ENCODE measurements around the gene CRYBA2. TPM values are rescaled to one million over a fixed set of nuclear protein-coding genes. Genes with fewer than 3 reads are reported as not detected.

The CRYBA2 gene
- total RNA-seq, 1 experiment from 2014 or later = not detected

GRCh38 chr2:219003979-219004378, 10.8 kb upstream of the CRYBA2 start:
- no peak overlapping the region for H2AFZ ChIP-seq (ENCODE audit: low read length)
- no peak for DNase-seq
- no peaks in the 10 kb centered on the region for H3K9me3 ChIP-seq (ENCODE audit: low read length)
- H3K27ac ChIP-seq (ENCODE audit: low read length) = no peak overlapping the region
- H3K4me2 ChIP-seq (ENCODE audit: low read depth, low read length, poor library complexity, severe bottlenecking) = no peak overlapping the region
- no peaks in the 10 kb centered on the region for H3K9me2 ChIP-seq (replicated peaks; ENCODE audit: insufficient read depth, low read length)
- no peaks in the 10 kb centered on the region for H4K20me1 ChIP-seq (ENCODE audit: insufficient read depth, low read depth, low read length)
- no peaks in the 10 kb centered on the region for H3K4me1 ChIP-seq (ENCODE audit: low read length)
- H3K9ac ChIP-seq (ENCODE audit: low read length) = no peak overlapping the region
- H3K27me3 ChIP-seq (ENCODE audit: low read length) = no peaks in the 10 kb centered on the region
- no peaks in the 10 kb centered on the region for H3K36me3 ChIP-seq (ENCODE audit: insufficient read depth, low read length)
- H3K79me2 ChIP-seq (ENCODE audit: low read length) = no peaks in the 10 kb centered on the region
- no peak overlapping the region for H3K4me3 ChIP-seq (ENCODE audit: low read length)

GRCh38 chr2:219003267-219003634, 10.0 kb upstream of the CRYBA2 start:
- no peak overlapping the region for H3K27ac ChIP-seq (ENCODE audit: low read length)
- no peak overlapping the region for H3K9ac ChIP-seq (ENCODE audit: low read length)
- no peaks in the 10 kb centered on the region for H3K9me2 ChIP-seq (replicated peaks; ENCODE audit: insufficient read depth, low read length)
- DNase-seq = no peak
- H3K4me3 ChIP-seq (ENCODE audit: low read length) = no peak overlapping the region
- no peaks in the 10 kb centered on the region for H3K36me3 ChIP-seq (ENCODE audit: insufficient read depth, low read length)
- H3K4me2 ChIP-seq (ENCODE audit: low read depth, low read length, poor library complexity, severe bottlenecking) = no peak overlapping the region
- no peaks in the 10 kb centered on the region for H3K27me3 ChIP-seq (ENCODE audit: low read length)
- H3K79me2 ChIP-seq (ENCODE audit: low read length) = no peaks in the 10 kb centered on the region
- H2AFZ ChIP-seq (ENCODE audit: low read length) = no peak overlapping the region
- no peaks in the 10 kb centered on the region for H4K20me1 ChIP-seq (ENCODE audit: insufficient read depth, low read depth, low read length)
- H3K4me1 ChIP-seq (ENCODE audit: low read length) = no peaks in the 10 kb centered on the region
- no peaks in the 10 kb centered on the region for H3K9me3 ChIP-seq (ENCODE audit: low read length)

- Histone ChIP-seq H3K4me2 (ENCODE audit: low read depth, low read length, poor library complexity, severe bottlenecking) (no peak overlapping the region), H3K4me3 (ENCODE audit: low read length) (no peak overlapping the region), H3K4me1 (ENCODE audit: low read length) (no peaks in the 10 kb centered on the region), H3K27ac (ENCODE audit: low read length) (no peak overlapping the region), H3K79me2 (ENCODE audit: low read length) (no peaks in the 10 kb centered on the region), H3K9ac (ENCODE audit: low read length) (no peak overlapping the region), H3K9me3 (ENCODE audit: low read length) (no peaks in the 10 kb centered on the region), H2AFZ (ENCODE audit: low read length) (no peak overlapping the region), H3K27me3 (ENCODE audit: low read length) (no peaks in the 10 kb centered on the region), H4K20me1 (ENCODE audit: insufficient read depth, low read depth, low read length) (no peaks in the 10 kb centered on the region), H3K36me3 (ENCODE audit: insufficient read depth, low read length) (no peaks in the 10 kb centered on the region), H3K9me2 (replicated peaks; ENCODE audit: insufficient read depth, low read length) (no peaks in the 10 kb centered on the region)
- DNase-seq = no peak
These were observed 9.4 kb upstream of the CRYBA2 start for GRCh38 chr2:219002395-219003266.

GRCh38 chr2:219001577-219002394, 8.6 kb upstream of the CRYBA2 start:
- H3K4me3 ChIP-seq (ENCODE audit: low read length) = no peak overlapping the region
- no peak overlapping the region for H2AFZ ChIP-seq (ENCODE audit: low read length)
- no peak for DNase-seq

GRCh38 chr2:219001100-219001576, 7.9 kb upstream of the CRYBA2 start:
- H3K27ac ChIP-seq (ENCODE audit: low read length) = no peak overlapping the region
- H3K79me2 ChIP-seq (ENCODE audit: low read length) = no peaks in the 10 kb centered on the region
- H3K9ac ChIP-seq (ENCODE audit: low read length) = no peak overlapping the region
- no peaks in the 10 kb centered on the region for H3K9me2 ChIP-seq (replicated peaks; ENCODE audit: insufficient read depth, low read length)
- no peak overlapping the region for H3K4me2 ChIP-seq (ENCODE audit: low read depth, low read length, poor library complexity, severe bottlenecking)
- H2AFZ ChIP-seq (ENCODE audit: low read length) = no peak overlapping the region
- H3K36me3 ChIP-seq (ENCODE audit: insufficient read depth, low read length) = no peaks in the 10 kb centered on the region
- no peaks in the 10 kb centered on the region for H3K9me3 ChIP-seq (ENCODE audit: low read length)
- DNase-seq = no peak
- no peaks in the 10 kb centered on the region for H4K20me1 ChIP-seq (ENCODE audit: insufficient read depth, low read depth, low read length)
- H3K27me3 ChIP-seq (ENCODE audit: low read length) = no peaks in the 10 kb centered on the region
- no peak overlapping the region for H3K4me3 ChIP-seq (ENCODE audit: low read length)
- H3K4me1 ChIP-seq (ENCODE audit: low read length) = no peaks in the 10 kb centered on the region

More at GRCh38 chr2:219001577-219002394, 8.6 kb upstream of the CRYBA2 start:
- Histone ChIP-seq H3K27ac (ENCODE audit: low read length) (no peak overlapping the region), H3K4me1 (ENCODE audit: low read length) (no peaks in the 10 kb centered on the region), H3K9ac (ENCODE audit: low read length) (no peak overlapping the region), H3K36me3 (ENCODE audit: insufficient read depth, low read length) (no peaks in the 10 kb centered on the region), H3K9me3 (ENCODE audit: low read length) (no peaks in the 10 kb centered on the region), H3K27me3 (ENCODE audit: low read length) (no peaks in the 10 kb centered on the region), H3K9me2 (replicated peaks; ENCODE audit: insufficient read depth, low read length) (no peaks in the 10 kb centered on the region), H3K79me2 (ENCODE audit: low read length) (no peaks in the 10 kb centered on the region), H3K4me2 (ENCODE audit: low read depth, low read length, poor library complexity, severe bottlenecking) (no peak overlapping the region), H4K20me1 (ENCODE audit: insufficient read depth, low read depth, low read length) (no peaks in the 10 kb centered on the region)

- H3K9ac ChIP-seq (ENCODE audit: low read length) = no peak overlapping the region
- H3K9me3 ChIP-seq (ENCODE audit: low read length) = no peaks in the 10 kb centered on the region
- H4K20me1 ChIP-seq (ENCODE audit: insufficient read depth, low read depth, low read length) = no peaks in the 10 kb centered on the region
- no peaks in the 10 kb centered on the region for H3K36me3 ChIP-seq (ENCODE audit: insufficient read depth, low read length)
- no peak for DNase-seq
- no peaks in the 10 kb centered on the region for H3K4me1 ChIP-seq (ENCODE audit: low read length)
- no peaks in the 10 kb centered on the region for H3K79me2 ChIP-seq (ENCODE audit: low read length)
- H3K4me3 ChIP-seq (ENCODE audit: low read length) = no peak overlapping the region
- H3K9me2 ChIP-seq (replicated peaks; ENCODE audit: insufficient read depth, low read length) = no peaks in the 10 kb centered on the region
- no peaks in the 10 kb centered on the region for H3K27me3 ChIP-seq (ENCODE audit: low read length)
- H3K4me2 ChIP-seq (ENCODE audit: low read depth, low read length, poor library complexity, severe bottlenecking) = no peak overlapping the region
- no peak overlapping the region for H3K27ac ChIP-seq (ENCODE audit: low read length)
- no peak overlapping the region for H2AFZ ChIP-seq (ENCODE audit: low read length)
These were observed 7.3 kb upstream of the CRYBA2 start for GRCh38 chr2:219000569-219000960.

DNA sequence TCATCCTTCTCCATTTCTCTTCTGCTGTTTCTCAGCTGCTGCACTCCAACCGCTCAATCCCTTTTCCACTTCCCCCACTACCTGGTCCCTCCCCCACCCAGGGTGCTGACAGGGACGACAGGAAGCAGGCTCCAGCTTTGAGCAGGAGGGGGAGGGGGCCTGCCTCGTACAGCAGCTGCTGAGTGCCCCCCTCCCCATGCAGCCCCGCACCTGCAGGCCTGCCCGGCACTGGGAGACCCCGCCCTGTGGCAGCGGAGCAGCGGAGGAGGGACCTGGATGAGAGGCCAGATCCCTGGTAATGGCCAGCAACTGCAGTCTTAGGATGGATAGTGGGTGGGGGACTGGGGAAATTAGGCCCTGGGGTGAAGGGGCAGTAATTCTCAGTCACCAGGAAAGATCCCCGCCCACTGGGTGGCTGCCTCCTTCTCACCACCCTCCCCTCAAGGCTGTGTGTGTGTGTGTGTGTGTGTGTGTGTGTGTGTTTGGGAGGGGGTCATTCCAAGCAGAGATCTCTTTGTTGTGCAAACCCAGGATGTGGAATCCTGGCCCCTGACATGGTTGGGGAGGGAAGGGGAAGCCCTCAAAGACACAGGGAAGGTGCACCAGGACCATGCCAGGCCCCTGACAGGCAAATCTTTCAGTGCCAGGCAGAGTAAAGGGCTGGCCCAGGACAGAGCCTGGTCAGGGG, 6.8 kb upstream of the CRYBA2 start:
- no peak for DNase-seq
- Histone ChIP-seq H3K36me3 (ENCODE audit: insufficient read depth, low read length) (no peaks in the 10 kb centered on the region), H3K4me2 (ENCODE audit: low read depth, low read length, poor library complexity, severe bottlenecking) (no peak overlapping the region), H3K4me1 (ENCODE audit: low read length) (no peaks in the 10 kb centered on the region), H3K79me2 (ENCODE audit: low read length) (no peaks in the 10 kb centered on the region), H3K9ac (ENCODE audit: low read length) (no peak overlapping the region), H4K20me1 (ENCODE audit: insufficient read depth, low read depth, low read length) (no peaks in the 10 kb centered on the region), H3K4me3 (ENCODE audit: low read length) (no peak overlapping the region), H3K27me3 (ENCODE audit: low read length) (no peaks in the 10 kb centered on the region), H3K27ac (ENCODE audit: low read length) (no peak overlapping the region), H2AFZ (ENCODE audit: low read length) (no peak overlapping the region), H3K9me2 (replicated peaks; ENCODE audit: insufficient read depth, low read length) (no peaks in the 10 kb centered on the region), H3K9me3 (ENCODE audit: low read length) (no peaks in the 10 kb centered on the region)

Data from Karpas-422 (cell line).